T-cell (primary cell): ENCODE results near the gene STXBP1. TPM values are rescaled to one million over a fixed set of nuclear protein-coding genes. Genes with fewer than 3 reads are reported as not detected.

Experiments
- ATAC-seq, 4 experiments: fragments of 200-7000 bp in 3 of 4; fragments of 150-1000 bp in 1 of 4; cut with Tn5 transposase; replicated peaks in 1 of 4; 1 replicate in 3 of 4; 2 replicates in 1 of 4; pipeline ENCODE4 v1.10.0; 2021; ENCODE audit warnings: moderate library complexity in 3 of 4, mild to moderate bottlenecking in 2 of 4, moderate number of reproducible peaks in 1 of 4
- CTCF ChIA-PET, 2 donors: fragments of 300-600 bp; sonication (Branson Sonifier 250); formaldehyde crosslinking; loops; one replicate each; lab custom pipeline; 2022; ENCODE audit warnings: antibody characterized with exemption in 2 of 2; lab: Charles Lee
- POLR2A ChIA-PET, 2 donors: fragments of 300-600 bp; sonication (Branson Sonifier 250); formaldehyde crosslinking; loops; one replicate each; lab custom pipeline; 2022; ENCODE audit warnings: antibody characterized with exemption in 2 of 2; lab: Charles Lee
- DNase-seq, 35 experiments: peaks; one replicate each; pipeline versions ENCODE4 v3.0.0 to v3.0.0-alpha.2; 2013 to 2023
- H3K27ac ChIP-seq: one replicate; pipeline ENCODE4 v1.5.1; 2013; ENCODE audit warnings: low read length
- H3K27me3 ChIP-seq, 2 experiments: replicated peaks in 1 of 2; 1 replicate in 1 of 2; 2 replicates in 1 of 2; pipeline versions ENCODE4 v1.6.1 to v1.7.0; 2013; ENCODE audit warnings: low read length in 1 of 2, mixed read lengths in 1 of 2; ENCODE audit not compliant: control insufficient read depth in 2 of 2, insufficient read depth in 2 of 2; ENCODE audit errors: extremely low read depth in 1 of 2
- H3K36me3 ChIP-seq, 2 donors: 1 replicate in 1 of 2; 2 replicates in 1 of 2; pipeline versions ENCODE4 v1.6.1 to v1.7.0; 2013; ENCODE audit warnings: low read length in 1 of 2; ENCODE audit not compliant: control insufficient read depth in 2 of 2, insufficient read depth in 1 of 2; ENCODE audit errors: extremely low read depth in 1 of 2
- H3K4me1 ChIP-seq, 2 experiments: 1 replicate in 1 of 2; 2 replicates in 1 of 2; pipeline versions ENCODE4 v1.6.1 to v1.7.0; 2013; ENCODE audit warnings: low read length in 2 of 2, mixed read lengths in 1 of 2; ENCODE audit not compliant: insufficient read depth in 2 of 2, control insufficient read depth in 1 of 2; ENCODE audit errors: extremely low read depth in 1 of 2
- H3K4me3 ChIP-seq, 2 donors: 1 replicate in 1 of 2; 2 replicates in 1 of 2; pipeline versions ENCODE4 v1.5.1 to v1.7.0; 2013; ENCODE audit warnings: mild to moderate bottlenecking in 2 of 2, low read length in 1 of 2, moderate library complexity in 1 of 2; ENCODE audit not compliant: control insufficient read depth in 1 of 2; ENCODE audit errors: extremely low read depth in 1 of 2
- H3K9me3 ChIP-seq: 2 replicates; pipeline ENCODE4 v1.7.0; 2013
- H3K27ac Mint-ChIP-seq, 2 donors: one replicate each; pipeline ENCODE4 v1.8.0; 2020 to 2021; ENCODE audit warnings: mild to moderate bottlenecking in 2 of 2, mixed read lengths in 2 of 2
- H3K27me3 Mint-ChIP-seq, 2 donors: one replicate each; pipeline ENCODE4 v1.8.0; 2021 to 2022; ENCODE audit warnings: mixed read lengths in 2 of 2
- H3K36me3 Mint-ChIP-seq: one replicate; pipeline ENCODE4 v1.8.0; 2021; ENCODE audit warnings: mixed read lengths
- H3K4me1 Mint-ChIP-seq, 3 donors: one replicate each; pipeline ENCODE4 v1.8.0; 2020 to 2022; ENCODE audit warnings: mixed read lengths in 3 of 3, mild to moderate bottlenecking in 1 of 3
- H3K4me3 Mint-ChIP-seq, 3 donors: one replicate each; pipeline ENCODE4 v1.8.0; 2020 to 2022; ENCODE audit warnings: mild to moderate bottlenecking in 3 of 3, mixed read lengths in 3 of 3, moderate library complexity in 3 of 3
- H3K9me3 Mint-ChIP-seq, 3 donors: one replicate each; pipeline ENCODE4 v1.8.0; 2020 to 2022; ENCODE audit warnings: mixed read lengths in 3 of 3
- WGBS: methylation state at CpG from one replicate; pipeline ENCODE4 v1.1.5; 2013; ENCODE audit warnings: missing lambda C conversion rate; ENCODE audit not compliant: insufficient coverage; 5-methylcytosine and 5-hydroxymethylcytosine counted together
- total RNA-seq, 35 experiments: library from RNA in 6 of 35; stranded (reverse) in 6 of 35; fragments of 120-200 nt in 1 of 35; gene quantifications; one replicate each; pipeline versions ENCODE4 v1.2.1 to v1.2.4 and lab custom pipeline; 2013 to 2026

STXBP1 gene
- total RNA-seq, 5 donors from 2014 or later (not counting 1 experiment from before 2014, with no cell fraction given), result 3.8 to 18.2 (median 17.3) TPM

GRCh38 chr9:127697575-127697974 lies 85.5 kb downstream of the STXBP1 start:
- H3K27me3 Mint-ChIP-seq, result no peaks in the 10 kb centered on the region
- 83% methylated on average over 1 of the region's 5 CpGs for WGBS
- H3K27me3 ChIP-seq, result no peaks in the 10 kb centered on the region
- ATAC-seq (no peak), DNase-seq (no peak)
- H3K27ac ChIP-seq, result no peak overlapping the region
- no peak overlapping the region for H3K4me3 ChIP-seq
- H3K36me3 Mint-ChIP-seq, result peaks cover 5% of the 10 kb centered on the region
- POLR2A ChIA-PET, result no interaction called here
- no peak overlapping the region for H3K27ac Mint-ChIP-seq
- CTCF ChIA-PET, result no interaction called here
- H3K36me3 ChIP-seq, result peaks cover 0 to 3% of the 10 kb centered on the region in 2 donors
- peaks cover 14 to 17% (median 14%) of the 10 kb centered on the region in 3 donors for H3K4me1 Mint-ChIP-seq
- H3K9me3 Mint-ChIP-seq, result no peaks in the 10 kb centered on the region
- H3K9me3 ChIP-seq, result no peaks in the 10 kb centered on the region
- H3K4me3 Mint-ChIP-seq, result peak overlapping the region in 2 of 3 donors; percentile 22 to 54
- H3K4me1 ChIP-seq, result peaks cover 3 to 11% of the 10 kb centered on the region in 2 experiments

GRCh38 chr9:127698386-127698785 lies 86.3 kb downstream of the STXBP1 start:
- Histone ChIP-seq H3K27ac (no peak overlapping the region), H3K9me3 (no peaks in the 10 kb centered on the region), H3K27me3 (no peaks in the 10 kb centered on the region), H3K36me3 (peaks cover 0 to 2% of the 10 kb centered on the region in 2 donors), H3K4me1 (peaks cover 3 to 11% of the 10 kb centered on the region in 2 experiments), H3K4me3 (no peak overlapping the region)
- H3K4me1 Mint-ChIP-seq, result peaks cover 14 to 17% (median 14%) of the 10 kb centered on the region in 3 donors
- ATAC-seq (no peak), DNase-seq (no peak)
- peak overlapping the region; percentile 22 to 79 (median 54) for H3K4me3 Mint-ChIP-seq
- H3K27ac Mint-ChIP-seq, result peak overlapping the region; percentile 36 to 48
- peaks cover 5% of the 10 kb centered on the region for H3K36me3 Mint-ChIP-seq
- POLR2A ChIA-PET, result no interaction called here
- 96% methylated on average over 4 of the region's 5 CpGs for WGBS
- no peaks in the 10 kb centered on the region for H3K9me3 Mint-ChIP-seq
- CTCF ChIA-PET, result no interaction called here
- H3K27me3 Mint-ChIP-seq, result no peaks in the 10 kb centered on the region

- ChIA-PET CTCF (no interaction called here), POLR2A (interaction anchor here in 1 of 2 donors (0.6 kb wide), 1 partner anchor 87 kb away, joined by 4 read pairs; no protein-coding TSS in a partner anchor)
- peaks cover 14 to 17% (median 14%) of the 10 kb centered on the region in 3 donors for H3K4me1 Mint-ChIP-seq
- no peaks in the 10 kb centered on the region for H3K36me3 Mint-ChIP-seq
- Histone ChIP-seq H3K27ac (peak overlapping the region; percentile 50), H3K9me3 (no peaks in the 10 kb centered on the region), H3K36me3 (no peaks in the 10 kb centered on the region), H3K27me3 (no peaks in the 10 kb centered on the region), H3K4me3 (peak overlapping the region; percentile 47 to 52), H3K4me1 (peaks cover 3 to 11% of the 10 kb centered on the region in 2 experiments)
- peak; percentile 59 to 89 (median 78) for DNase-seq
- ATAC-seq, result peak; percentile 94 to 99 (median 98)
- H3K4me3 Mint-ChIP-seq, result peak overlapping the region; percentile 72 to 81 (median 79)
- H3K27me3 Mint-ChIP-seq, result no peaks in the 10 kb centered on the region
- 15% methylated on average over 39 of the region's 41 CpGs for WGBS
- H3K27ac Mint-ChIP-seq, result peak overlapping the region; percentile 73 to 78
- H3K9me3 Mint-ChIP-seq, result no peaks in the 10 kb centered on the region
Observed at GRCh38 chr9:127698985-127699670, 87.1 kb downstream of the STXBP1 start.

GRCh38 chr9:127700140-127700539 lies 88.1 kb downstream of the STXBP1 start:
- H3K36me3 Mint-ChIP-seq, result no peaks in the 10 kb centered on the region
- peaks cover 14 to 17% (median 14%) of the 10 kb centered on the region in 3 donors for H3K4me1 Mint-ChIP-seq
- H3K4me3 Mint-ChIP-seq, result peak overlapping the region in 1 of 3 donors; percentile 79
- H3K27me3 ChIP-seq, result no peaks in the 10 kb centered on the region
- no peak overlapping the region for H3K27ac ChIP-seq
- ChIA-PET CTCF (no interaction called here), POLR2A (interaction anchor here in 1 of 2 donors (0.6 kb wide), 1 partner anchor 86 kb away, joined by 4 read pairs; no protein-coding TSS in a partner anchor)
- H3K9me3 Mint-ChIP-seq, result no peaks in the 10 kb centered on the region
- peaks cover 3 to 11% of the 10 kb centered on the region in 2 experiments for H3K4me1 ChIP-seq
- no peaks in the 10 kb centered on the region for H3K36me3 ChIP-seq
- no peak for DNase-seq
- H3K27ac Mint-ChIP-seq, result peak overlapping the region in 1 of 2 donors; percentile 49
- H3K27me3 Mint-ChIP-seq, result no peaks in the 10 kb centered on the region
- no peak for ATAC-seq
- 100% methylated on average over 1 of the region's 2 CpGs for WGBS
- H3K9me3 ChIP-seq, result no peaks in the 10 kb centered on the region
- no peak overlapping the region for H3K4me3 ChIP-seq

GRCh38 chr9:127700594-127701255 lies 88.6 kb downstream of the STXBP1 start:
- H3K27me3 ChIP-seq, result no peaks in the 10 kb centered on the region
- H3K4me1 ChIP-seq, result peaks cover 3 to 11% of the 10 kb centered on the region in 2 experiments
- POLR2A ChIA-PET, result no interaction called here
- CTCF ChIA-PET, result no interaction called here
- no peak for DNase-seq
- no peak overlapping the region for H3K27ac ChIP-seq
- H3K36me3 ChIP-seq, result no peaks in the 10 kb centered on the region
- no peaks in the 10 kb centered on the region for H3K9me3 ChIP-seq
- H3K4me1 Mint-ChIP-seq, result peaks cover 14 to 17% (median 14%) of the 10 kb centered on the region in 3 donors
- WGBS, result 91% methylated on average over 4 of the region's 5 CpGs
- H3K9me3 Mint-ChIP-seq, result no peaks in the 10 kb centered on the region
- H3K36me3 Mint-ChIP-seq, result no peaks in the 10 kb centered on the region
- H3K4me3 Mint-ChIP-seq, result peak overlapping the region in 1 of 3 donors; percentile 79
- no peak overlapping the region for H3K4me3 ChIP-seq
- H3K27ac Mint-ChIP-seq, result no peak overlapping the region
- no peaks in the 10 kb centered on the region for H3K27me3 Mint-ChIP-seq
- no peak for ATAC-seq

- H3K27ac ChIP-seq, result no peak overlapping the region
- no peaks in the 10 kb centered on the region for H3K27me3 Mint-ChIP-seq
- H3K27ac Mint-ChIP-seq, result no peak overlapping the region
- no peaks in the 10 kb centered on the region for H3K27me3 ChIP-seq
- POLR2A ChIA-PET, result interaction anchor here in 1 of 2 donors (0.8 kb wide), 1 partner anchor 267 kb away, joined by 3 read pairs; no protein-coding TSS in a partner anchor
- no peak overlapping the region for H3K4me3 Mint-ChIP-seq
- no peaks in the 10 kb centered on the region for H3K36me3 Mint-ChIP-seq
- no peaks in the 10 kb centered on the region for H3K9me3 Mint-ChIP-seq
- no peak overlapping the region for H3K4me3 ChIP-seq
- H3K36me3 ChIP-seq, result no peaks in the 10 kb centered on the region
- H3K4me1 ChIP-seq, result peaks cover 3 to 25% of the 10 kb centered on the region in 2 experiments
- ATAC-seq (no peak), DNase-seq (no peak)
- no peaks in the 10 kb centered on the region for H3K9me3 ChIP-seq
- H3K4me1 Mint-ChIP-seq, result peaks cover 21 to 28% (median 22%) of the 10 kb centered on the region in 3 donors
- 73% methylated on average over 4 of the region's 9 CpGs for WGBS
- CTCF ChIA-PET, result interaction anchor here in 1 of 2 donors (0.7 kb wide), 1 partner anchor 17 kb away, joined by 3 read pairs; no protein-coding TSS in a partner anchor
Observed at GRCh38 chr9:127703289-127703946, 91.3 kb downstream of the STXBP1 start.
